NOMO-1 treated with DMSO at 0.1 percent for 48 hours (cell line): ENCODE data around the gene AGAP1.
A peak's percentile ranks its signal among the peaks of the same experiment; 100 is the strongest.
"Not testable (repeated sequence)": the region's sequence is repeated elsewhere in the genome, so short reads cannot be mapped to it uniquely, and the experiment has no call there.

ENCODE experiments used
- DNase-seq: peaks from one replicate; lab custom pipeline; 2025; ENCODE audit not compliant: unreplicated experiment; lab: John Stamatoyannopoulos, UW

AGAP1 gene

GRCh38 chr2:235584638-235585007 lies 90.8 kb downstream of the AGAP1 start:
- DNase-seq = no peak

GRCh38 chr2:235587202-235587601 lies 93.4 kb downstream of the AGAP1 start:
- DNase-seq = no peak

GRCh38 chr2:235588750-235589149 lies 94.9 kb downstream of the AGAP1 start:
- DNase-seq = no peak

- DNase-seq = no peak
Observed at GRCh38 chr2:235591231-235591730, 97.4 kb downstream of the AGAP1 start.

GRCh38 chr2:235591921-235592320 lies 98.1 kb downstream of the AGAP1 start:
- DNase-seq = no peak

- DNase-seq = no peak
Observed at GRCh38 chr2:235592430-235592829, 98.6 kb downstream of the AGAP1 start.

- no peak for DNase-seq
Observed at GRCh38 chr2:235592836-235593235, 99.0 kb downstream of the AGAP1 start.

GRCh38 chr2:235594041-235594440 lies 100.2 kb downstream of the AGAP1 start:
- peak; percentile 74 for DNase-seq

- no peak for DNase-seq
Observed at GRCh38 chr2:235594964-235595363, 101.1 kb downstream of the AGAP1 start.

GRCh38 chr2:235595422-235596010 lies 101.7 kb downstream of the AGAP1 start:
- DNase-seq = peak; percentile 52

GRCh38 chr2:235596272-235596671 lies 102.4 kb downstream of the AGAP1 start:
- DNase-seq = no peak

GRCh38 chr2:235597081-235597615 lies 103.3 kb downstream of the AGAP1 start:
- no peak for DNase-seq

- DNase-seq = no peak
Observed at GRCh38 chr2:235598026-235598425, 104.2 kb downstream of the AGAP1 start.

- DNase-seq = no peak
Observed at GRCh38 chr2:235598532-235599531, 105.0 kb downstream of the AGAP1 start.

GRCh38 chr2:235599596-235600338 lies 105.9 kb downstream of the AGAP1 start:
- DNase-seq = no peak

GRCh38 chr2:235600406-235600805 lies 106.6 kb downstream of the AGAP1 start:
- DNase-seq = no peak

GRCh38 chr2:235600926-235601325 lies 107.1 kb downstream of the AGAP1 start:
- DNase-seq = peak; percentile 12

- DNase-seq = no peak
Observed at GRCh38 chr2:235601960-235602704, 108.3 kb downstream of the AGAP1 start.

GRCh38 chr2:235602971-235603370 lies 109.1 kb downstream of the AGAP1 start:
- DNase-seq = not testable (repeated sequence)

- DNase-seq = no peak
Observed at GRCh38 chr2:235603659-235604058, 109.8 kb downstream of the AGAP1 start.
